Embryonic facial prominence (tissue), 1 donor: Measurements from ENCODE around the gene CATSPER4.

Experiments used
- DNase-seq: peaks from one replicate; pipeline ENCODE4 v3.0.0-alpha.2; 2016; ENCODE audit errors: extremely low spot score

CATSPER4 gene

GRCh38 chr1:26164861-26165842 is 25.2 kb upstream of the CATSPER4 start:
- no peak for DNase-seq

- no peak for DNase-seq
These were observed 23.6 kb upstream of the CATSPER4 start for GRCh38 chr1:26166719-26167281.

GRCh38 chr1:26168410-26169197 is 21.8 kb upstream of the CATSPER4 start, which contains the start of gene C1orf232:
C1orf232 (minus strand) TSS chr1:26168963; CDS start chr1:26168499, 464 bp downstream.
- DNase-seq = no peak

GRCh38 chr1:26169198-26169554 is 21.2 kb upstream of the CATSPER4 start:
- DNase-seq = no peak

- DNase-seq = peak; percentile 88
These were observed 20.5 kb upstream of the CATSPER4 start, which contains the start of gene ZNF593 for GRCh38 chr1:26169669-26170471. ZNF593 (plus strand) TSS chr1:26169908; CDS start chr1:26169984, 76 bp downstream.

GRCh38 chr1:26170472-26170821 is 20.0 kb upstream of the CATSPER4 start:
- no peak for DNase-seq

- no peak for DNase-seq
These were observed 19.0 kb upstream of the CATSPER4 start, which contains the start of gene ZNF593OS for GRCh38 chr1:26171084-26172072. ZNF593OS (minus strand) TSS chr1:26171832; CDS start chr1:26171661, 171 bp downstream.

GRCh38 chr1:26175346-26175745 is 15.1 kb upstream of the CATSPER4 start:
- no peak for DNase-seq

- DNase-seq = no peak
These were observed 13.2 kb upstream of the CATSPER4 start, which contains the start of gene CNKSR1 for GRCh38 chr1:26177182-26177684. CNKSR1 (plus strand) TSS chr1:26177491; CDS start chr1:26177548, 57 bp downstream.

GRCh38 chr1:26180010-26180506 is 10.3 kb upstream of the CATSPER4 start:
- DNase-seq = no peak

GRCh38 chr1:26181586-26182382 is 8.6 kb upstream of the CATSPER4 start:
- DNase-seq = no peak

GRCh38 chr1:26182383-26182696 is 8.1 kb upstream of the CATSPER4 start:
- no peak for DNase-seq

GRCh38 chr1:26184086-26184485 is 6.3 kb upstream of the CATSPER4 start:
- no peak for DNase-seq

GRCh38 chr1:26184883-26185282 is 5.5 kb upstream of the CATSPER4 start:
- DNase-seq = no peak

GRCh38 chr1:26187882-26188281 is 2.5 kb upstream of the CATSPER4 start:
- DNase-seq = no peak

- no peak for DNase-seq
These were observed 1.9 kb upstream of the CATSPER4 start for GRCh38 chr1:26188477-26188876.

- DNase-seq = no peak
These were observed 1.1 kb upstream of the CATSPER4 start for GRCh38 chr1:26189331-26189730.

- no peak for DNase-seq
These were observed 589 bp upstream of the CATSPER4 start for GRCh38 chr1:26189751-26190275.

- no peak for DNase-seq
These were observed 1.3 kb downstream of the CATSPER4 start for GRCh38 chr1:26191739-26192138.
